Esophagus muscularis mucosa (tissue), 4 donors: ENCODE measurements around the gene LCE5A. TPM values are rescaled to one million over a fixed set of nuclear protein-coding genes. Genes with fewer than 3 reads are reported as not detected.
"Not testable (repeated sequence)": the region's sequence is repeated elsewhere in the genome, so short reads cannot be mapped to it uniquely, and the experiment has no call there.

Source experiments
- DNase-seq: peaks from one replicate; pipeline ENCODE4 v3.0.0-alpha.2; 2017; ENCODE audit errors: extremely low spot score
- H3K27ac ChIP-seq, 4 donors: fragments of 200-600 bp; sonication (generic); replicated peaks in 1 of 4; 1 replicate in 3 of 4; 2 replicates in 1 of 4; pipeline ENCODE4 v1.5.1; 2016 to 2019; ENCODE audit warnings: mild to moderate bottlenecking in 1 of 4
- H3K27me3 ChIP-seq, 4 donors: fragments of 200-600 bp; sonication (generic); one replicate each; pipeline versions ENCODE4 v1.5.1 to v1.6.0; 2016 to 2019
- H3K36me3 ChIP-seq, 4 donors: fragments of 200-600 bp; sonication (generic); one replicate each; pipeline ENCODE4 v1.5.1; 2016 to 2019
- H3K4me1 ChIP-seq, 4 donors: fragments of 200-600 bp; sonication (generic); one replicate each; pipeline ENCODE4 v1.5.1; 2016 to 2019
- H3K4me3 ChIP-seq, 4 donors: fragments of 200-600 bp; sonication (generic); 1 replicate in 2 of 4; 2 replicates in 2 of 4; pipeline ENCODE4 v1.5.1; 2016 to 2019; ENCODE audit warnings: mild to moderate bottlenecking in 4 of 4, moderate library complexity in 1 of 4
- H3K9me3 ChIP-seq, 4 donors: fragments of 200-600 bp; sonication (generic); 1 replicate in 3 of 4; 2 replicates in 1 of 4; pipeline ENCODE4 v1.5.1; 2016 to 2019
- EP300 ChIP-seq: sonication (generic); formaldehyde crosslinking; IDR thresholded peaks from one replicate; pipeline ENCODE4 v1.6.1; 2017; ENCODE audit warnings: antibody characterized with exemption
- POLR2A ChIP-seq: fragments of 450-650 bp; IDR thresholded peaks from one replicate; pipeline ENCODE4 v1.6.1; 2017; ENCODE audit warnings: antibody characterized with exemption, moderate library complexity, mild to moderate bottlenecking, low read depth
- POLR2AphosphoS5 ChIP-seq, 2 donors: sonication (generic); formaldehyde crosslinking; IDR thresholded peaks; one replicate each; pipeline ENCODE4 v1.6.1; 2017; ENCODE audit warnings: antibody characterized with exemption in 2 of 2
- WGBS: methylation state at CpG from one replicate; pipeline ENCODE4 v1.1.5; 2018; 5-methylcytosine and 5-hydroxymethylcytosine counted together
- intact Hi-C: fragments of 100-400 bp; cut with DNase I; formaldehyde crosslinking; loops from one replicate; pipeline ENCODE4 v1.15.1; 2023
- total RNA-seq, 4 donors: library from RNA; depleted of rRNA; stranded (reverse); fragments of >200 nt; gene quantifications; one replicate each; pipeline versions ENCODE4 v1.1.0 to v1.2.1, GENCODE V29; 2016
- TF ChIP-seq, protein P1 (sequence below), 3 experiments: fragments of 200-600 bp in 2 of 3; fragments of 450-650 bp in 1 of 3; sonication (generic) in 2 of 3; IDR thresholded peaks; one replicate each; pipeline ENCODE4 v1.5.1; 2017 to 2019; ENCODE audit warnings: antibody characterized with exemption in 3 of 3, mild to moderate bottlenecking in 2 of 3, moderate library complexity in 1 of 3

The LCE5A gene
- total RNA-seq, 4 donors from 2014 or later: not detected

DNA sequence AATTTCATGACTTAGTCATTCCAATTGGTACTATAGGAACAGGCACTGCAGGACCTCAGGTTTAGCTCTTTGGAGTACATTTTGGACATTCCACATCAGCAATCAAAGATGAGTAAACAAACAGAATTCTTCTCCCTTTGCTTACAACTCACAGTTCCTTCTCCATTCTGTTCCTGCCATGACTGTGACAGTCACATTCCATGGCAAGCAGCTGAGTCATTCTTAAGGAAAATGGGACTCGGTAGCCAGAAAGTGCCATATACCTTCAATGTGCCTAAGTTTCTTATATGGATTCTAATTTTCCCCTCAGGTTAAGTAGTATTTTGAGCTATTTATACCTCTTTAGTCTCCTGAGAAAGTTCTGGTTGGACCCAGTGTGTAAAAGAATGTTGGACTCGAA, 29.3 kb downstream of the LCE5A start:
- no peak overlapping the region for H3K27ac ChIP-seq
- intact Hi-C loops: no loop called here
- no peak overlapping the region for H3K4me3 ChIP-seq
- H3K4me1 ChIP-seq: no peaks in the 10 kb centered on the region
- peaks cover 0 to 10% (median 0%) of the 10 kb centered on the region in 4 donors for H3K27me3 ChIP-seq
- no peaks in the 10 kb centered on the region for H3K36me3 ChIP-seq
- TF ChIP-seq POLR2AphosphoS5 (IDR thresholded peaks at IDR 0.05) (no peak), POLR2A (no peak), EP300 (no peak)
- TF ChIP-seq, protein P1, sequence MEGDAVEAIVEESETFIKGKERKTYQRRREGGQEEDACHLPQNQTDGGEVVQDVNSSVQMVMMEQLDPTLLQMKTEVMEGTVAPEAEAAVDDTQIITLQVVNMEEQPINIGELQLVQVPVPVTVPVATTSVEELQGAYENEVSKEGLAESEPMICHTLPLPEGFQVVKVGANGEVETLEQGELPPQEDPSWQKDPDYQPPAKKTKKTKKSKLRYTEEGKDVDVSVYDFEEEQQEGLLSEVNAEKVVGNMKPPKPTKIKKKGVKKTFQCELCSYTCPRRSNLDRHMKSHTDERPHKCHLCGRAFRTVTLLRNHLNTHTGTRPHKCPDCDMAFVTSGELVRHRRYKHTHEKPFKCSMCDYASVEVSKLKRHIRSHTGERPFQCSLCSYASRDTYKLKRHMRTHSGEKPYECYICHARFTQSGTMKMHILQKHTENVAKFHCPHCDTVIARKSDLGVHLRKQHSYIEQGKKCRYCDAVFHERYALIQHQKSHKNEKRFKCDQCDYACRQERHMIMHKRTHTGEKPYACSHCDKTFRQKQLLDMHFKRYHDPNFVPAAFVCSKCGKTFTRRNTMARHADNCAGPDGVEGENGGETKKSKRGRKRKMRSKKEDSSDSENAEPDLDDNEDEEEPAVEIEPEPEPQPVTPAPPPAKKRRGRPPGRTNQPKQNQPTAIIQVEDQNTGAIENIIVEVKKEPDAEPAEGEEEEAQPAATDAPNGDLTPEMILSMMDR (IDR thresholded peaks at IDR 0.05): no peak
- no peak for DNase-seq
- no peaks in the 10 kb centered on the region for H3K9me3 ChIP-seq
- 77% methylated on average over 2 of the region's 2 CpGs for WGBS

DNA sequence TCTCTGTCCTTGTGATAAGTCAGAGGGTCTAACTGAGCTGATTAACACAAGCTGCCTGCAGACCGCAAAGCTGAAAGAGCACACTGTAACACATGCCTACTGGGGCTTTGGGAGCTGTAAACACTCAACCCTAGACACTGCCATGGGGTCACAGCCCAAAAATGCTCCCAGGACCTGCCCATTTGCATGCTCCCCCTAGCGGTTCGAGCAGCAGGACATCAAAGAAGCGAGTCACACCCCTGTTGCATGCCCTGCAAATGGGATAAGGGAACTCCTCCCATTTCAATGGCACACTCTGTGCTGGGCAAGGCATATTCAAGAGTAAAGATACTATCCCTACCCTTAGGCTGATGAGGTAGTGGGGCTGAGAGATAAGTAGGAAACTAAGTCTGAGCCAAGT, 33.2 kb downstream of the LCE5A start:
- no peak for DNase-seq
- TF ChIP-seq EP300 (no peak), POLR2AphosphoS5 (IDR thresholded peaks at IDR 0.05) (no peak), POLR2A (no peak)
- TF ChIP-seq, protein P1 (IDR thresholded peaks at IDR 0.05): no peak
- H3K27me3 ChIP-seq: peaks cover 0 to 8% (median 0%) of the 10 kb centered on the region in 4 donors
- H3K4me1 ChIP-seq: no peaks in the 10 kb centered on the region
- no peaks in the 10 kb centered on the region for H3K36me3 ChIP-seq
- no peak overlapping the region for H3K27ac ChIP-seq
- intact Hi-C loops: no loop called here
- 83% methylated on average over 1 of the region's 4 CpGs for WGBS
- no peaks in the 10 kb centered on the region for H3K9me3 ChIP-seq
- H3K4me3 ChIP-seq: no peak overlapping the region

DNA sequence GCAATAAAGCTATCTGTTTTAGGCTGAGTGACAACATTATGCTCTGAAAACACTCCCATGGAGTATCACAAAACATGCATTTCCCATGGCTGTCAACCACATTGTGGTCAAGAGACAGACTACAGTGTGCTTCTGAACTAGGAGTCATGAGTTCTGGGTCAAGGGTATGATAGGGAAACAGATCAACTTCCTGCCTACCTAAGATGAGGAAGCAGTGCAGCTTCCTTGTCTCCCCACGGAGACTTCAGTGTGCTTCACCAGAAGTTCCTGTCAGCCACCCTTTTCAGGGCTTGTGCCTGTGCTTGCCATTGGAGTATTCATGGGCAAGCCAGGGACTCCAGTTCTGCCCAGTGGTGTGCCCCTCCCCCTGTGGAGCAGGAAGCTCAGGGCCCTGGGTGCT, 36.1 kb downstream of the LCE5A start:
- 38% methylated on average over 1 of the region's 1 CpG for WGBS
- Histone ChIP-seq H3K9me3 (no peaks in the 10 kb centered on the region), H3K27ac (no peak overlapping the region), H3K36me3 (no peaks in the 10 kb centered on the region), H3K27me3 (peaks cover 0 to 8% (median 0%) of the 10 kb centered on the region in 4 donors), H3K4me1 (no peaks in the 10 kb centered on the region), H3K4me3 (no peak overlapping the region)
- intact Hi-C loops: no loop called here
- TF ChIP-seq, protein P1 (IDR thresholded peaks at IDR 0.05): no peak
- no peak for TF ChIP-seq POLR2A
- TF ChIP-seq EP300: no peak
- TF ChIP-seq POLR2AphosphoS5 (IDR thresholded peaks at IDR 0.05): no peak
- no peak for DNase-seq

DNA sequence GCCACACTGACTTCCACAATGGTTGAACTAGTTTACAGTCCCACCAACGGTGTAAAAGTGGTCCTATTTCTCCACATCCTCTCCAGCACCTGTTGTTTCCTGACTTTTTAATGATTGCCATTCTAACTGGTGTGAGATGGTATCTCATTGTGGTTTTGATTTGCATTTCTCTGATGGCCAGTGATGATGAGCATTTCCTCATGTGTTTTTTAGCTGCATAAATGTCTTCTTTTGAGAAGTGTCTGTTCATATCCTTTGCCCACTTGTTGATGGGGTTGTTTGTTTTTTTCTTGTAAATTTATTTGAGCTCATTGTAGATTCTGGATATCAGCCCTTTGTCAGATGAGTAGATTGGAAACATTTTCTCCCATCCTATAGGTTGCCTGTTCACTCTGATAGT, 37.8 kb downstream of the LCE5A start:
- H3K4me3 ChIP-seq, H3K36me3 ChIP-seq, H3K9me3 ChIP-seq, DNase-seq, H3K4me1 ChIP-seq, H3K27me3 ChIP-seq, intact Hi-C loops, H3K27ac ChIP-seq: not testable (repeated sequence)
- WGBS: no CpG with 5 or more reads among the region's 1 CpG

Other genes starting within 250 kb of the LCE5A start
- under 1 TPM in 1 of 4 donors, not detected in 3; under 0.01 TPM for gene FLG, start 185.6 kb upstream of the LCE5A start, total RNA-seq
- gene FLG2, start 150.8 kb upstream of the LCE5A start, total RNA-seq: not detected
- gene CRNN, start 96.5 kb upstream of the LCE5A start, total RNA-seq: 1 to 10 TPM in 1 of 4 donors, under 1 TPM in 1, not detected in 2; 0.23 to 3.7 TPM
- not detected for gene CRCT1, start 3.7 kb downstream of the LCE5A start, total RNA-seq
- not detected for gene LCE3E, start 56.0 kb downstream of the LCE5A start, total RNA-seq
- not detected for gene LCE3D, start 69.7 kb downstream of the LCE5A start, total RNA-seq
- not detected for gene LCE3C, start 89.4 kb downstream of the LCE5A start, total RNA-seq
- not detected for gene LCE3B, start 103.0 kb downstream of the LCE5A start, total RNA-seq
- not detected for gene LCE3A, start 112.3 kb downstream of the LCE5A start, total RNA-seq
- not detected for gene LCE2D, start 152.6 kb downstream of the LCE5A start, total RNA-seq
- not detected for gene LCE2C, start 164.5 kb downstream of the LCE5A start, total RNA-seq
- gene LCE2B, start 175.3 kb downstream of the LCE5A start, total RNA-seq: not detected
- gene LCE2A, start 187.5 kb downstream of the LCE5A start, total RNA-seq: not detected
- not detected for gene LCE4A, start 197.4 kb downstream of the LCE5A start, total RNA-seq
- gene KPRP, start 247.2 kb downstream of the LCE5A start, total RNA-seq: not detected